Activated CD4-positive, alpha-beta T cell treated with anti-CD3 and anti-CD28 coated beads, Interleukin-2, Interleukin-6, amounts not matched to agents 100 ng/mL and 50 ng/mL, durations not matched to agents 16 hours and 8 hours (primary cell): Measurements from ENCODE around the gene LDLRAD4.

ENCODE experiments used
- DNase-seq: peaks from one replicate; pipeline ENCODE4 v3.0.0-alpha.2; 2020

The LDLRAD4 gene

DNA sequence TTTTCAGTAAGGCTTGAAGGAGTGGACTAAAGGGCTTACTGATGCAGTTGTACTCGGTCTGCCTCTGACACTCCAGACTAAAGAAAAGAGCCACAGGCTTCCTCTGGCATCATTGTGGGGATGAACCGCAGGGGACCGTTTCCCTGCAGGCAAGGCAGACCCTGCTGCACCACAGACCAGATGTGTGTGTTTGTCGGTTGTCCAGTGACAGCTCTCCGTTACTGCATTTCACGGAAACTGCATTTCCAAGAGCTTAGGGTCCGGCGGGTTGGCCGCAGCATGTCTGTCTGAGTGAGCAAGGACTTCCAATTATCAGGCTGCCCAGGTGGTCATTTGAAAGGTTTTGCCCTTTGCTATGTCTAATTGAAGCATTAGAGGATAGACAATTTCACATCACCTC is 409.7 kb downstream of the LDLRAD4 start:
- DNase-seq: no peak

DNA sequence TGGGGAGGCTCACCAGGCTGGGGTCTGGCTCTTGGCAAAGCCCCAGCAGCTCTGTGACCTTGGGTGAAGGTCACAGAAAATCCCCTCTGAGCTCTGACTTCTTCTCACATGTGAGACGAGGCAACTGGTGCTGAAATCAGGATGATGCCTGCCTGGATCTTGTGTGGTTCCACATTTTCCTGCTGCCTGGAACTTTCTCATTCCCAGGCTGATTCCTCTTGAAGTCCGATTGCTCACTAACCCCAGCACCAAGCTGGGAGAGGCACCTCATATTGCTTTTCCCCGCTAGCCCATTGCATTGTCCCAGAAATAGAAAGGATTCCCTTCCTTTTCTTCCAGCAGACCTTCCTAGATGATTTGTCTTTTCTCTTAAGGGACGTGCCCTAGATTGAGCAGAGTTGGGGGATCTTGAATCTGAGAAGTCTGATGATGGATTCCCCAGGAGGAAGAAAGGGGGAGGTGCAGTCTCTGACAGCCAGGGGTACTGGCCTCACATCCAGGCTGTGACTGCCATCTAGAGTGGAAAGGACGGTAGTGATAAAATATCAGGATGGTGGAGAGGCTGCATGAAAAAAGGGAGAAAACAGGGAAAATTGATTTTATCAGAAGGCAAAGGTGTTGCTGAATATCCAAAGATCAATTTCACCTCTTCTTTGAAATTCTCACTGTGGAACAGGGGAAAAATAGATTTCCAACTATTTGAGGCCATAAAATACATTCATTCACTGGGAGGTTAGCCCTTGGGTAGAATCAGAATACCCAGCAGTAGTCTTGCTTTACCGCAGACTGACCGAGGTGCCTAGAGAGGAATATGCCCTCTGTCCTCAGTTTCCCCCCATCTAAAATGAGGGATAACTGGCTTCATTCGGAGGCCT is 411.5 kb downstream of the LDLRAD4 start:
- DNase-seq: peak; percentile 71

DNA sequence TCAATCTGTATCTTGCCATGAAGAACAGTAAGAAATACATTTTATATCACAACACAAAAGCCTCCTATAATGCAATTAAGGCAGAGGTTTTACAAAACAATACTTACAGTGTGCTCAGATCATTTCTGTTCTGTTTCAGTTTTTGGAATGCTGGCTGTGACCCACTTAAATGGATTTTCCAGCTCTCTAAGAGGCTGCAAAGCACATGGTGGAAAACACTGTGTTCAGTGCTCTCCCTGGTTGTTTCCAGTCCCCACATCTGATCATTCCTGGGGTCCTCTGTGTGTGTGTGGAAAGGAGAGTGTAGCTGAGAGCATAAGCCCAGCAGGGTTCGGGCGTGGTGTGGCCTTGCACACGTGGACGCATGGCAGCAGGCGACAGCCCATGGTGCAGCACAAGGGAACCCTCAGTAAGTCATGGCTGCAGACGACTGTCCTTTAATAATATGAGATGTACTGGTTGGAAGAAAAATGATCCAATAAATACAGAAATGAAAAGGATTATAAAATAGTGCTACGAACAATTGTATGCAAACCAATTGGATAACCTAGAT is 412.2 kb downstream of the LDLRAD4 start:
- DNase-seq: no peak

DNA sequence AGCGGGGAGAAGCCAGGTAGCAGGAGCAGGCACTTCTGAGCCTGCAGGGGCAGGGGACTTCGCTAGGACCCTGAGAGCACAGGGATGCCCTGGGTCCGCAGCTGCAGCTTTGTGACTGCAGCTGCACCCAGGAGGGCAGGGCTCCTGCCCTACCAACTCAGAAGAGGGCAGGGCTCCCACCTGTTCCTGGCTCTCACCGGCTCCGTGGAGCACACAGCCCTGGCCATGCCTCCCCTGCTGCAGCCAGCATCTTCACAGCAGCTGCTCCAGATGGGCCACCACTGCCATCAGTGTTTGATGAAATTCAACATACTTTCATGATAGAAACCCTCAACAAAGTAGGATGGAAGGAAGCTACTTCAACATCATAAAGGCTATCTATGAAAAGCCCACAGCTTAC is 415.1 kb downstream of the LDLRAD4 start:
- no peak for DNase-seq

DNA sequence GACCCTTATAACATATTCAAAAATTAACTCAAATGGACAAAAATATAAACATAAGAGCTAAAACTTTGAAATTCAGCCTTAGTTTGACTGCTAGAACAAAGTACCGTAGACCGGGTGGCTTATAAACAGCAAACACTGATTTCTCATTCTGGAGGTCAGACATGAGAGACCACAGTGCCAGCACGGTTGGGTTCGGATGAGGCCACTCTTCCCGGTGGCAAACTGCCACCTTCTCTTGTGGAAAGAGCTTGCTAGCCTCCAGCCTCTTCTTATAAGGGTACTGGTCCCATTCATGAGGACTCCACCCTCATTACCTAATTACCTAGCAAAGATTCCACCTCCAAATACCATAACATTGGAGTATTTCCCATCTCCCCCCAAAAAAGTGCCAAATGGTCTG is 416.5 kb downstream of the LDLRAD4 start:
- no peak for DNase-seq

DNA sequence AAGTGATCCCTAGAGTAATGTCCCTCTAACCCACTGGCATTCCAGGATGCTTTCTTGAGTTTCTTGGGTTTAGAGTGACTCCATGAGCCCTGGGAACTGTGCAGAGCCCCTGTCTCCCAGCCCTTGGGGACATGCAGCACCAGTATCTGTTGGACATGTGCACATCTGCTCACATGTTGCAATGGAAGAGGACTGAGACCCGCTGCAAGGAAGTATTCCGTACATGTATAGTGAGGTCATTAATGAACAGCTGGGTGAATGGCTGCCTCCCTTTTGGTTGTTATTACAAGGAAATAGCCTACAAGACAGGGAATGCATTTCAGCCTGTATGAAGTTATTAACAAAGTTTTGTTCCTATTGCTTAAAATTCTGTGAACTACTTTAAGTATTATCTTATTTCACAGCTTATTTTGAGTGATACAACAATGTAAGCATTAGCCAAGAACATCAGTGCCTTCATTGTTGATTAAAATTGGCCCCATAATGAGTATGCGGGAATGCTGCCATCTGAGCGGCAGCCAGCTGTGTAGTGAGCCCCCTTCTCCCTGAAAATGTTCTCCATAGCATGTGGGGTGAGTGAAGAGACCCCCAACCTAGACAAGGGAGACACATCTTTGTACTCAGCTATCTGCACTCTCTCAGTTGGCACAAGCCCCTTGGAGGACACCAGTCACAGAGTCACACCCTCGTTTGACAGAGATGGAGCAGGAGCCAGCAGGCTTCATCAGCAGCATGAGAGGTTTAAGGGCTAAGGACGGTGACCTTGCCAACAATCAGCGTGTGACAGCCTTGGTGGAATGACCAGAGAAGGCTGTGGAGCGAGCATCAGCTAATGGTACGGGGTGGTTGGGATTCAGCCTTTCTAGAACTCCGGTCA is 420.4 kb downstream of the LDLRAD4 start:
- DNase-seq: no peak

DNA sequence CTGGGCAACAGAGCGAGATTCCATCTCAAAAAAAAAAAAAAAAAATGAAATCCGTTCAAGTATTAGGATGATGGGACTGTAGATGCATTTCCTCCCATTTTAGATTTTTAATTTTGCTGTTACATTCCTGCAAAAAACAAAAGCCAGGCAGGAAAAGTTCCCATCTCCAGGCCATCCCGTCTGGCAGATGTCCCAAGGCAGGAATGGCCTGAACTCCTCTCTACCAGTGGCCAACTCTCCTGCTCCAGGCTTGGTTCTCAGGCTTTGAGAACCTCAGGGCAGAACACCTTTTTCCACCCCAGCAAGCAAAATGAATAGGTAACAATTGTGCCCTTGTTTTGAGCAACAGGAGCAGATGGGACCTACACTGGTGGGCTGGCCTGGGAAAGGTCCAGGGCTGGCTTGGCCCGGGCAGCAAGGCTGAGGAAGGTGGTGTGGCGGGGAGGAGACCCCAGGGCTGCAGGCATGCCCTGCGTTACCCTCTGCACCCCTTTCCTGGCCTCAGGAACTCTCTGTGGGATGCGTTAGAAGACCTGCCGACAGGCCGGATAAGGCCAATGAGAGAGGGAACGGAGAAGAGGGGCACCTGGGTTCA is 421.8 kb downstream of the LDLRAD4 start:
- no peak for DNase-seq

DNA sequence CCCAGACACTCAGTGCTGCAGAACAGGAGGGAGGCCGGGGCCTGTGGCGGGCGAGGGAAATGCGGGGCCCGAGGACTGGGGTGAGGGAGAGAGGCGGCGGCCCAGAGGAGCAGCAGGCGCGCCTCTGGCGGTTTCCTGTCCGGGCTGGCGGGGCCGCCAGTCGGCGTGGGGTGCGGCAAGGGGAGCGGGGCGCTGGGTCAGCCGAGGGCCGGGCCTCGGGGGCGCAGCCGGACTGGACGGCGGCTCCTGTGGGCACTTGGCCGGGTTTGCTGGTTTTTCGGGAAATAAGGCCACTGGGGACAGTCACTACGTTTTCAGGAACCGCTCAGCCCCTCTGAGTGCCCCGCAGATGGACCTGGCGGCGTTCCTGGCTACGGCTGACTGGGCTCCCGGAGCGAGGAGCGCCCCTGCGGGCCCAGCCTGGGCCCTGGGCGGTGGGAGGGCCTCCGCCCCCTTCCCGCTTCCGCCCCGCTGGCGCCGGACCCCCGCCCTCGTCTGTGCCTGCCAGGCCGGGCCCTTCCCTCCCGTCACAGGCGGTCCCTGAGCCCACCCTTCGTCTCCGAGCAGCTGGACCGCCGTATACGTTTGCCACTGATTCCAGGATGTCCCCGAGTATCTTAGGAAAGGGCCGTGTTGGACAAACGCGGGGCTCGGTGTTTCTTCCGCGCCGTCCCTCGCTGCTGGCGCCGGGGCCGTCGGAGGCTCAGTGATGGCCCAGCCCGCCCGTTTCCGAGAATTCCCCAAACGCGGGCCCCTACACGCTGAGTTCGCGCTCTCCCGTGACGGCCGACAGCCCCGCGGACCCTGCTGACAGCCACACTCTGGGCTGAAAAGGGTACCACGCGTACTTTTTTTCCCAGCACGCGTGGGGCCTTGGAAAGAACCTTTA is 423.2 kb downstream of the LDLRAD4 start:
- DNase-seq: no peak

DNA sequence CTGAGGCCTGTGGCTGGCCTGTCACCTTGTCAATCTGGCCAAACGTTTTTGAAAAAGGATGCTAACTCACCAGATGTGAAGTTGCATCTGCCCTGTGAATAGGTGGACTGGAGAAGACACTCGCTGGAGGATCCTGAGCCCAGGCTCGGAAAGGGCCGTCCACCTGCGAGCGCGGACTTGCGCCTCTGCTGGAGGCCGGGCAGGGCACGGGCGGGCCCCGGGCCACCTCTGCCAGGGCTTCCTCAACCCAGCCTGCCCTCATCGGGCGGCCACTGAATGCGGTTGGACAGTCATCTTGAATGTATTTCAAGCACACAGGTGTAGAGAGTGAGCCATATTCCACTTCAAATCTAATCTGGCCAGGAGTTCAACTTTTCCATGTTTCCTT is 423.9 kb downstream of the LDLRAD4 start:
- DNase-seq: no peak

DNA sequence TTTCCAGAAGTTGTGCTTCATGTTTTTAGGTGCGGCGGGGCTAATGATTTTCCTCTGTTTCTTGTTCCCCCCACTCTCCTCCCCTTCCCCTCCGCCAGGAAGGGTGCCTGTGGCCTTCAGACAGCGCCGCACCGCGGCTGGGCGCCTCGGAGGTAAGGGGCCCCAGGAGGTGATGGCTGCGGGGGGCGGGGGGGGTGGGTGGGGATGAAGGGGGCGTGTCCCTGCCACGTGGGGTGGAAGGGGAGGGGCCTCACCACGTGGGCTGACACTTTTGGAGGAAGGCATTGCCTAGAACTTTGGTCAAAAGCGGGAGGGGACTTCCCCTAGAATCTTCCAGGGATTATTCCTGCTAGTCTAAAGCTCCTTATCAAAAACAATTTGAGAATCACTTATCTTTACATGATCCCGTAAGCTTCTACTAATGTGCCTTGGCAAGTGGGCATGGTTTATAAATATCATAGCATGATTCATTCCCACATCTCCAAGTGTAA is 424.7 kb downstream of the LDLRAD4 start:
- no peak for DNase-seq

DNA sequence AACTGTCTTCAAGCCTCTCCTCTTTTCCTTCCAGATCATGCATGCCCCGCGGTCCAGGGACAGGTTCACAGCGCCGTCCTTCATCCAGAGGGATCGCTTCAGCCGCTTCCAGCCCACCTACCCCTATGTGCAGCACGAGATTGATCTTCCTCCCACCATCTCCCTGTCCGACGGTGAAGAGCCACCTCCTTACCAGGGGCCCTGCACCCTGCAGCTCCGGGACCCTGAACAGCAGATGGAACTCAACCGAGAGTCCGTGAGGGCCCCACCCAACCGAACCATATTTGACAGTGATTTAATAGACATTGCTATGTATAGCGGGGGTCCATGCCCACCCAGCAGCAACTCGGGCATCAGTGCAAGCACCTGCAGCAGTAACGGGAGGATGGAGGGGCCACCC is 426.5 kb downstream of the LDLRAD4 start:
- no peak for DNase-seq

DNA sequence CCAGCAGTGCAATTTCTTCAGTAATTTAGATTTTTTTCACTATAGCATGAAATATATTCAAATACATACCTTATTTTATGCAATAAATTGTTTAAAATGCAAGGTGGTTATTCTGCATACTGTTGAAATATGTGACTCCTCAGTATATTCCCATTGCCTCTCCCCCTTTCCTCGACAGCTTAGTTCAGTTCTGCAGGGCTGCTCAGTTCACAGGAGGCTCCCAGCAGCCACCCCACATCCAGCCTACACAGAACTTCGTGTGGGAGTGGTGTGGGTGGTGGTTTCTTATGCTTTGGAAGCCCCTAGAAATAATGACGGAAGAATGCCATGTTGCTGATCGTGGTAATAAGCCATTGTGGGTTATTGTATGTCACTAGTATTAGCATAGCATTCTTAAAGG is 428.1 kb downstream of the LDLRAD4 start:
- DNase-seq: no peak

DNA sequence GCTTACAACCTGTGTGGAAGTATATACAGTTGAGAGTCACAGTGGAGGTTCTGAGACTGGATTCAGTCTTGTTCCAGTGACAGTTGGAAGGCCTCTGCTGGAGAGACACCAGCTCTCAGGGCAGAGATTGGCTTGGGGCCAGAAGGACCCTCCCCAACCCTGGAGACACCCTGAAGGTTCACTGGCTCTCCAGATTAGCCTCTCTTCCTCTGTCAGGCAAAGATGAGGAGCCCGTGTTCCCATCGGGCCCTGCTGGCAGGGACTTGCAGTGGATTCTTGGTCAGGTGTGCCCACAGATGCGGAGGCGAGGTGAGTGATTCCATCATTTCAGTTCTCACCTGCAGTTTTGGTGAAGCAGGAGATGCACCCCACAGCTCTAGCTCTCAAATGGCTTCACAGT is 429.2 kb downstream of the LDLRAD4 start:
- DNase-seq: no peak

DNA sequence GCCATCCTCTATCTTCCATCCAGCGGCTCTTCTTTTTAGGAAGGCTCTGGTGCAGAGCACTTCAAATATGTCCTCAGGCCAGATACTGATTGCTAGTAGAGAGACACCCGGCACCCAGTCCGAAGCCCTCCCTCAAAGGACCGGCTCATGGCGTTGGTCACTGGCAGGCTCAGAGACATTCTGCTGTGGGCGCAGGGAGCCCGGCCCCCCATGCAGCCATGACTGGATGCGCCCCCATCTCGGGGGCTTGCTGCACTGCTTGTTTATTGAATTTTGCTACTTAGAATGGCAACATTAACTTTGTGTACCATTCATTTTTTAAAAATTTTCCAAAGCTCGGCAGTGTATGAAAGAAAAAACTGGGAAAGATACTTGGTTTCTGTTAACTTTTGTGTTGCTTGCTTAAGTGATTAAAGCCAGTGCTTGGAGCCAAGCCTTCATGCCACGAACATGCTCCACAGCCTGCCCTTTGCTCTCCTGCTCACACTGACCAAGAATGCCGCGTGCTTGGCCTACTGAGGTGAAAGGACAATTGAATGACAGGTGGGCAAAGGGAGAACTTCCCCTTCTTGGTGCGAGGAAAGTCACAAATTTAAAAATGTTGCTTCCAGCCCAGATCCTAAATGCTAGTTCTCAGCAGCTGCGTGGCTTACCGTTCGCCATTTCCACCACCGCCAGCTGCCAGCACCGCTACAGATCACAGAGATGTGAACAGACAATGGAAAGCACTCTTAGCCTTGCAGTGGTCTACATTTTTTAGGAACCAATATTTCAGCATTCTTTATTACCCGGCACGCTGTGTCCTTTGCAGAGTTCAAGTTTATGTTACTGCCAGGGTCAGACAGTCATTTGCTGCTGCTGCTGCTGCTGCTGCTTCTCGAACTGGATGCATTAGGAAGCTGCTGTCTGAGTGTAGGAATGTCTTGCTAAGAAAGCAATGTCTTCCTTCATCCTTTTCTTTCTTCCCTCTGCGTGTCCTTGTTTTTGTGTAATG is 431.1 kb downstream of the LDLRAD4 start:
- DNase-seq: no peak

DNA sequence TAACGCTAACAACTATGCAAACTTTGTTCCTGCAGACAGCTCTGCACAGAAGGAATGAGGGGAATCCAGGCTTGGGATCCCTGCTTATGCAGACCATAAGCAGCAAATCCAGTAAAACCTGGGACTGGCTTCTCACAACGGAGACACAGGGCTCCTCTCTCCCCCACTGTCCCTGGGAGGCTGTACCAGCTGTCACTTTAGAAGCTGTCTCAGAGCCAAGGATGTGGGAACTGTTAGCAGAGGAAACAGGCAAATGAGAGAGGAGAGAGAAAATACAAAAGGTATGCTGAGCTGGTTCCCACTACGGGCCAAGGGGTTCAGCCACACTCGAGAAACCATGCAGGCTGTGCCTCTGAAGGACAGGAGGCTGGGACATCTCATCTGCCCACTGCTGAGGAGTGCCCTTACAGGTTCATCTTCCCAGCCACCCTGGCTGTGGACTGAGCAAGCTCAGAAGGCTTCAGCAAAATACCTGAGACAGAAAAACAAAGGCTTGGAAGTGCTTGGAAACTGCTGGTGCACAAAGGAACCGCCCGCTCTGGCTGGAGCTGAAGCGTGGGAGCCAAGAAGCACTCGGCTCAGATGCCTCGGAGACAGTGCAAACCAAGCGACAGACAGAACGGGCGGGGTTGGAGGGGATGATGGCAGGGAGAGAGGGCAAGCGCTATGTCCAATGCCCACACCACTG is 435.3 kb downstream of the LDLRAD4 start:
- no peak for DNase-seq

DNA sequence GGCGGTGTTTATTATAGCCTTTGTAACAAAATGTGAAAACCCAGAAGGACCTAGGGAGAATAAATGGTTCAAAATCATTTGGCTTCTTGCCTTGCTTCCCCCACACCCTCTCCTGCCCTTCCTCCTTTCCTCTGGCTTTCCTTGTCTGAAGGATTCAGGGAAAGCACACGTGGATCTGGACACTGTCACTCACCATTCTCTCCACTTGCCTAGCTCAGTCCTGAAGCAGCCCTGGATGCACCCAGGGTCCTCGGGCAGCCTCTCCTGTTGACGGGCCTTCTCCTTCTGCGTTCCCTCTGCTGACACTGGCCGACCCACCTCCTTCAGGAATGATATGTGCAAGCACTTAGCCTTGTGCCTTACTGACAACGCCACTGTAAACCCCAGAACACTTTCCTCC is 439.4 kb downstream of the LDLRAD4 start:
- DNase-seq: no peak

DNA sequence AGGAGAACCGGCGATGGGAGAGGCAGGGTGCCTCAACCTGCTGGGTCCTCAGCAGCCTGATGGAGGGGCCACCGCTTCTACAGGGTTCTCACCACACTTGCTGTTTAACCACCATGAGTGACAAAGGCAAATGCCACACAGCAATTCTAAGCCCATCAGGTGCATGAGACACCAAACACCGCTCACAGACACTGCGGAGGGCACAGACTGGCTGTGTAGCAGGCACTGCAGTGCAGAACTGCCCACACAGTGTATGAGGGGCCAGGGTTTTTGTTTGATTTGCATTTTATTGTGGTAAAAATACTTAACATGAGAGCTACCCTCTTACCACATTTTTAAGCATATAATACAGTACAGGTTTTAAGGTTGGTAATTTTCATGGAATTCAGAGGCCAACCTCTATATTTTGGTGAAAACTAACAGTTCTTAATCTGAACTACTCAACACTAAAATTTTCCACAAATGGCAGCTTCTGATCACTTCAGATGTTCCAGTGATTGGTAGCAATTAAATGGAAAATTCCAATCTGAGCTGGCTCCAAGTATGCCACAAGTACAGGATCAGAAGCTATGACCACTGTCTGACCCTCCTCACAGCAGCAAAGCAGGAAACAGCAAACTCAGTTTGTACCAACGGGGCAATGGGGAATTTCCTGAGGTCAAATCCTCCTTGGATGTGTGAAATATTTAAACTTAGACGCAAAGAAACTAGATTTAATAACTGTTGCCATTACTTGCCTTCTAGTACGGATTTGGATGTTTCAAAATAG is 440.1 kb downstream of the LDLRAD4 start:
- DNase-seq: no peak

DNA sequence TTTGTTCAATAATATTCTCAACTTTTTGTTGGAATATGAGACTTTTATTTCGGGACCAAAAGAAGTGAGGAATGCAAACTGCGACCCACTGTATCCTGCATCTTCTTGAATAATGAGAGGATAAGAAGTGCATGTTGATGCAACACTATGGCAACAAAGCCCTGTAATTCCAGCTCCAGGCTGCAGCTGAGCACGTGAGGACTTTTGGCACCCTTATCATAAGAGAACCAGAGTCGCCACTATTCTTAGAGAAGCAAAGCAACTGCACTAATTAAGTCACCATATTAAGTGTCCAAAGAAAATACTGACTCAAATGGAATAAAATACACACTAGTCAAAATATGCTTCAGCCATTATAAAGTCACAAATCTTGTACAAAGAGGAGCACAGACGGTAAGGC is 441.9 kb downstream of the LDLRAD4 start:
- no peak for DNase-seq

DNA sequence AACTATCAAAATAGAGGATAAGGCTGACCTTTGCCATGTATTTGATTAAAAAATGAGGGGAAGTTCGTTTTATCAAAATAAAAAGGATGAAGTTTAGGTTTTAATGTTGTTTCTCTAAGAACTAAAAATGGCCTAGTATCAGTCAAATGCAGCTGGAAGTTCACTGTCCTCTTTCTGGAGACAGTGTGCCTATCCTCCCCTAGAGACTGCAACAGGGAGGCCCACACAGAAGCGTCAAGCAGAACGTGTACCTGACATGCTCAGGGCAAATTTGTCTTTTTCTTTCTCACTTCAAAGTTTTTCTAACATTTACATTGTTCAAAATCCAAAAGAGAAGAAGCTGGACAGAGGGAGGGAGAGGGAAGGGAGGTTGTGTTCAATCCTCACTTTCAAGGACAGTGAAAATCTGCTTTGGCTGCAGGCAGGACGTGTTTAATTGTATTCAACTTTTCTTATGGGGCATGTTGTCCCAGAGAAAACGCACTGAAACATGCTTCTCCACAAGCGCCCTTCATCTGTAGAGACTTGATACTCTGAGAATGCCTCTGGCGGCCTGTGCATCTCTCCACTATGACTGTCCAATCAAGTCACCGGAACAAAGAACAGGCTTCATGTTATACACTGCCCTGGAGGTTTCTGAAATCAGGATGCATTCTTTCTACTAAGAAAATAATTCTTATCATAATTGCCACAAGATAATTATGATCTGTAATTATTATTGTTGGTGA is 442.7 kb downstream of the LDLRAD4 start:
- no peak for DNase-seq
